NCI-H748 treated with DMSO at 0.1 percent for 48 hours (cell line): ENCODE results near the gene SLC35E1.
"Not testable (repeated sequence)": the region's sequence is repeated elsewhere in the genome, so short reads cannot be mapped to it uniquely, and the experiment has no call there.

Source experiments
- DNase-seq: peaks from one replicate; lab custom pipeline; 2025; lab: John Stamatoyannopoulos, UW

SLC35E1 gene

GRCh38 chr19:16522559-16523377 is 49.4 kb downstream of the SLC35E1 start:
- no peak for DNase-seq

GRCh38 chr19:16521715-16522289 is 50.4 kb downstream of the SLC35E1 start:
- no peak for DNase-seq

GRCh38 chr19:16520986-16521624 is 51.1 kb downstream of the SLC35E1 start:
- DNase-seq: no peak

GRCh38 chr19:16520074-16520973 is 51.9 kb downstream of the SLC35E1 start:
- no peak for DNase-seq

GRCh38 chr19:16519230-16519687 is 53.0 kb downstream of the SLC35E1 start:
- DNase-seq: no peak

- DNase-seq: no peak
Measured at GRCh38 chr19:16518483-16519229, 53.6 kb downstream of the SLC35E1 start.

GRCh38 chr19:16518061-16518460 is 54.2 kb downstream of the SLC35E1 start:
- DNase-seq: no peak

- no peak for DNase-seq
Measured at GRCh38 chr19:16516923-16517610, 55.1 kb downstream of the SLC35E1 start.

GRCh38 chr19:16516381-16516780 is 55.8 kb downstream of the SLC35E1 start:
- no peak for DNase-seq

GRCh38 chr19:16514383-16515019 is 57.7 kb downstream of the SLC35E1 start:
- no peak for DNase-seq

- DNase-seq: not testable (repeated sequence)
Measured at GRCh38 chr19:16512611-16513010, 59.6 kb downstream of the SLC35E1 start.

GRCh38 chr19:16509141-16510061 is 62.8 kb downstream of the SLC35E1 start:
- no peak for DNase-seq

GRCh38 chr19:16508546-16508945 is 63.7 kb downstream of the SLC35E1 start:
- DNase-seq: no peak

GRCh38 chr19:16506961-16507360 is 65.3 kb downstream of the SLC35E1 start:
- DNase-seq: no peak

- not testable (repeated sequence) for DNase-seq
Measured at GRCh38 chr19:16506161-16506560, 66.1 kb downstream of the SLC35E1 start.

- no peak for DNase-seq
Measured at GRCh38 chr19:16504271-16504670, 67.9 kb downstream of the SLC35E1 start.
